Mesothelial cell of epicardium (in vitro differentiated cells): ENCODE measurements around the gene ATP5ME. TPM values are rescaled to one million over a fixed set of nuclear protein-coding genes. Genes with fewer than 3 reads are reported as not detected.

Experiments
- DNase-seq, 2 experiments: peaks; one replicate each; pipeline ENCODE4 v3.0.0; 2021; ENCODE audit warnings: low spot score in 2 of 2; ENCODE audit not compliant: unreplicated experiment in 2 of 2
- H3K27ac Mint-ChIP-seq: 2 replicates; pipeline ENCODE4 v1.8.0; 2021; ENCODE audit warnings: mixed read lengths
- H3K27me3 Mint-ChIP-seq: 2 replicates; pipeline ENCODE4 v1.8.0; 2021; ENCODE audit warnings: low read depth, mixed read lengths
- H3K36me3 Mint-ChIP-seq: 2 replicates; pipeline ENCODE4 v1.8.0; 2021; ENCODE audit warnings: mixed read lengths
- H3K4me1 Mint-ChIP-seq: 2 replicates; pipeline ENCODE4 v1.8.0; 2021; ENCODE audit warnings: mixed read lengths
- H3K4me3 Mint-ChIP-seq: 2 replicates; pipeline ENCODE4 v1.8.0; 2021; ENCODE audit warnings: mild to moderate bottlenecking, moderate library complexity, mixed read lengths
- H3K9me3 Mint-ChIP-seq: 2 replicates; pipeline ENCODE4 v1.8.0; 2021; ENCODE audit warnings: mixed read lengths
- total RNA-seq: library from RNA; stranded (reverse); gene quantifications from 3 replicates; pipeline ENCODE4 v1.2.1, GENCODE V29; 2021
- TF ChIP-seq, protein P1 (sequence below): fragments of 200-600 bp; sonication (generic); IDR thresholded peaks from one replicate; pipeline ENCODE4 v1.5.0; 2021; ENCODE audit warnings: antibody characterized with exemption; ENCODE audit not compliant: unreplicated experiment

ATP5ME gene
- total RNA-seq, 1 donor from 2014 or later, result 212 TPM

GRCh38 chr4:633976-634598, 40.0 kb downstream of the ATP5ME start:
- no peak for DNase-seq
- Mint-ChIP-seq H3K9me3 (peaks cover 14% of the 10 kb centered on the region), H3K27me3 (peaks cover 15% of the 10 kb centered on the region), H3K4me1 (no peaks in the 10 kb centered on the region), H3K27ac (no peak overlapping the region), H3K36me3 (no peaks in the 10 kb centered on the region), H3K4me3 (no peak overlapping the region)
- TF ChIP-seq, protein P1, sequence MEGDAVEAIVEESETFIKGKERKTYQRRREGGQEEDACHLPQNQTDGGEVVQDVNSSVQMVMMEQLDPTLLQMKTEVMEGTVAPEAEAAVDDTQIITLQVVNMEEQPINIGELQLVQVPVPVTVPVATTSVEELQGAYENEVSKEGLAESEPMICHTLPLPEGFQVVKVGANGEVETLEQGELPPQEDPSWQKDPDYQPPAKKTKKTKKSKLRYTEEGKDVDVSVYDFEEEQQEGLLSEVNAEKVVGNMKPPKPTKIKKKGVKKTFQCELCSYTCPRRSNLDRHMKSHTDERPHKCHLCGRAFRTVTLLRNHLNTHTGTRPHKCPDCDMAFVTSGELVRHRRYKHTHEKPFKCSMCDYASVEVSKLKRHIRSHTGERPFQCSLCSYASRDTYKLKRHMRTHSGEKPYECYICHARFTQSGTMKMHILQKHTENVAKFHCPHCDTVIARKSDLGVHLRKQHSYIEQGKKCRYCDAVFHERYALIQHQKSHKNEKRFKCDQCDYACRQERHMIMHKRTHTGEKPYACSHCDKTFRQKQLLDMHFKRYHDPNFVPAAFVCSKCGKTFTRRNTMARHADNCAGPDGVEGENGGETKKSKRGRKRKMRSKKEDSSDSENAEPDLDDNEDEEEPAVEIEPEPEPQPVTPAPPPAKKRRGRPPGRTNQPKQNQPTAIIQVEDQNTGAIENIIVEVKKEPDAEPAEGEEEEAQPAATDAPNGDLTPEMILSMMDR, result no peak

DNA sequence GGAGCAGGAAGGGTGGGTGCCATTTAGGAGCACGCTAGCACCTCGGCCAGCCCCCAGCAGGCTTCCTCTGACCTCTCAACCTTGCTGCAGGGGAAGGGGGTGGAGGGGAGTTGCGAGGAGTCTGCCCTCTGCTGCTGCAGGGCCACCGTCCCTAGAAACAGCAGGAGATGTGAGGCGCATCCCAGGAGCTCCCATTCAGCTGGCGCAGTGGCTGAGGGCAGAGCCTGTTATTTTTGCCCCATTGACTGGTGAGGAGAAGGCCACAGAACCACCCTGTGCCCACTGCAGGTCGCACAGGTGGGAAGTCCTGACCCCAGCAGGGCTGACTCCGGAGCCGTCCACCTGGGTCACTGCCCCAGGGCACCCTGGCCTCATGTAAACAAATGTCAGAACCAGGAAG, 40.7 kb downstream of the ATP5ME start:
- peaks cover 13% of the 10 kb centered on the region for H3K27me3 Mint-ChIP-seq
- H3K27ac Mint-ChIP-seq, result no peak overlapping the region
- TF ChIP-seq, protein P1, result no peak
- peaks cover 14% of the 10 kb centered on the region for H3K9me3 Mint-ChIP-seq
- no peak for DNase-seq
- H3K36me3 Mint-ChIP-seq, result no peaks in the 10 kb centered on the region
- H3K4me1 Mint-ChIP-seq, result no peaks in the 10 kb centered on the region
- H3K4me3 Mint-ChIP-seq, result no peak overlapping the region

DNA sequence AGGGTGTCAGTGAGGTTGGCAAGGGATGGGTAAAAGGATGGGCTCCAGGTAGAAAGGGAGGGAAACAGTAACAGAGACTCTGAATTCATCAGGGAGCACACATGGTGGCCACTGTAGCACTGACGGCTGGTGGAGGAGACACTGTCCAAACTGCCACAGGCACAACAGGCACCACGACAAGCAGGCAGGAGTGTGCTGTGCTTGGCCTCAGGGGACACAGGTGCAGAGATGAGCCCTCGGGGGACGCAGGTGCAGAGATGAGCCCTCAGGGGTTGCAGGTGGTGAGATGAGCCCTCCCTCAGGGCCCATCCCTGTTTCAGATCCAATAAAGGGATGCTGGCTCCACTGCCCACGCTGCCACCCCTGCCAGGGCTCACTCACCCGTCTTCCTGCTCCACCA, 41.1 kb downstream of the ATP5ME start:
- peaks cover 14% of the 10 kb centered on the region for H3K9me3 Mint-ChIP-seq
- H3K27me3 Mint-ChIP-seq, result peaks cover 11% of the 10 kb centered on the region
- H3K4me3 Mint-ChIP-seq, result no peak overlapping the region
- H3K4me1 Mint-ChIP-seq, result no peaks in the 10 kb centered on the region
- H3K27ac Mint-ChIP-seq, result no peak overlapping the region
- no peak for DNase-seq
- H3K36me3 Mint-ChIP-seq, result no peaks in the 10 kb centered on the region
- TF ChIP-seq, protein P1, result no peak

- H3K36me3 Mint-ChIP-seq, result no peaks in the 10 kb centered on the region
- peaks cover 14% of the 10 kb centered on the region for H3K9me3 Mint-ChIP-seq
- peaks cover 7% of the 10 kb centered on the region for H3K27me3 Mint-ChIP-seq
- TF ChIP-seq, protein P1, result no peak
- H3K27ac Mint-ChIP-seq, result no peak overlapping the region
- no peak for DNase-seq
- no peak overlapping the region for H3K4me3 Mint-ChIP-seq
- no peaks in the 10 kb centered on the region for H3K4me1 Mint-ChIP-seq
Observed at GRCh38 chr4:632196-632790, 41.8 kb downstream of the ATP5ME start.

DNA sequence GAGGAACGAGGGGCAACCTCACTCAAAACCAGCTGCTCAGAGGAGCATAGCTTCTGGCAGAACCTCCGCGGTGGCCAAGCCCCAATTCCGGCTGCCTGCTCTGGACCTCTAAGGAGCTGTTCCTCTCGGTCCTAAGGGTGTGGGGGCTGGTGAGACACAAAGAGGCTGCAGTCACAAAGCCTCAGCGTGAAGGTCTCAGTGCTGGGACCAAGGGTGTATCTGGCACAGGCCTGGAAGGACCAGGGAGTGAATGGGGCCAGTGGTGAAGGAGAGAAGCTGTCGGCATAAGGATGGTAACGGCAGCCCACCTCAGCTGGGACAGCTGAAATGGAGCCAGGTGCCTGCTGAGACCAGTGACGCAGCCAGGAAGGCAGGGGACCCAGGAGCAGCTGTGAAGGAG, 43.4 kb downstream of the ATP5ME start:
- Mint-ChIP-seq H3K4me1 (no peaks in the 10 kb centered on the region), H3K36me3 (no peaks in the 10 kb centered on the region), H3K27me3 (peaks cover 5% of the 10 kb centered on the region), H3K4me3 (no peak overlapping the region), H3K27ac (no peak overlapping the region), H3K9me3 (peaks cover 14% of the 10 kb centered on the region)
- no peak for DNase-seq
- TF ChIP-seq, protein P1, result no peak
